ENCODE data around the gene EPX.

DNA sequence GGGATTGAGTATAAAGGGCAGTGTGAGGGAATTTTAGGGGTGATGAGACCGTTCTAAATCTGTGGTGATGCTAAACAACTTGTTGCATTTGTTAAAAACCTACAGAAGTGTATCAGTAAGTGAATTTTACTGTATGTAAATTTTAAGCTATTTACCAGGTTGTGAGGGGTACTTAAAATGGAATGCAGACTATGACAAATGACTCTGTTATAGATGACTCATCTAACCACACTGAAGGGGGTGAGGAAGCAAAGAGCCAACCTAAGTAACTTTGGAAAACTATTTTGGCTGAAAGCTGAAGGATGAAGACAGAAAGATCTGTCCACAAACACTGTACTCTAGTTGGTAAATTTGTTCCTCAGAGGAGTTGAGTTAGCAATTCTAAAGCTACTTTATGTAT lies 31.8 kb downstream of the EPX start:
- no peak for TF ChIP-seq GATA3 (IDR thresholded peaks at IDR 0.05; ENCODE audit: low read depth, low read length)
- TF ChIP-seq GATA2 (IDR thresholded peaks at IDR 0.05; ENCODE audit: low read depth, low read length), result no peak
